Right lobe of liver (tissue), 6 donors: ENCODE results near the gene RPTOR. TPM values are rescaled to one million over a fixed set of nuclear protein-coding genes. Genes with fewer than 3 reads are reported as not detected.

Experiments
- ATAC-seq, 4 donors: fragments of 200-7000 bp; cut with Tn5 transposase; one replicate each; pipeline ENCODE4 v1.9.1; 2020; ENCODE audit warnings: mild to moderate bottlenecking in 4 of 4, moderate library complexity in 4 of 4
- DNase-seq, 3 donors: peaks; one replicate each; pipeline ENCODE4 v3.0.0-alpha.2; 2020
- H3K27ac ChIP-seq, 3 donors: fragments of 200-600 bp; one replicate each; pipeline ENCODE4 v1.8.0; 2022
- H3K27me3 ChIP-seq, 2 donors: fragments of 200-600 bp; one replicate each; pipeline ENCODE4 v1.8.0; 2022
- H3K36me3 ChIP-seq, 4 donors: fragments of 200-600 bp; sonication (generic) in 1 of 4; one replicate each; pipeline versions ENCODE4 v1.5.1 to v1.8.0; 2017 to 2022; ENCODE audit warnings: control low read depth in 1 of 4
- H3K4me1 ChIP-seq, 4 donors: fragments of 200-600 bp; sonication (generic) in 1 of 4; one replicate each; pipeline versions ENCODE4 v1.5.1 to v1.8.0; 2017 to 2022; ENCODE audit warnings: control low read depth in 1 of 4
- H3K4me3 ChIP-seq, 3 donors: fragments of 200-600 bp; one replicate each; pipeline ENCODE4 v1.8.0; 2022
- H3K9me3 ChIP-seq, 4 donors: fragments of 200-600 bp; sonication (generic) in 1 of 4; one replicate each; pipeline versions ENCODE4 v1.5.1 to v1.8.0; 2017 to 2022; ENCODE audit warnings: control low read depth in 1 of 4
- CTCF ChIP-seq, 4 donors: fragments of 200-600 bp in 3 of 4; fragments of 450-650 bp in 1 of 4; IDR thresholded peaks; one replicate each; pipeline versions ENCODE4 v1.5.1 to v1.8.0; 2016 to 2022; ENCODE audit warnings: antibody characterized with exemption in 4 of 4, mild to moderate bottlenecking in 2 of 4
- POLR2A ChIP-seq: fragments of 450-650 bp; IDR thresholded peaks from one replicate; pipeline ENCODE4 v1.6.1; 2017; ENCODE audit warnings: antibody characterized with exemption, mild to moderate bottlenecking
- WGBS: methylation state at CpG from one replicate; pipeline ENCODE4 v1.1.6; 2018; ENCODE audit warnings: low coverage, low lambda C conversion rate; ENCODE audit not compliant: insufficient coverage; ENCODE audit errors: missing lambda C conversion rate; 5-methylcytosine and 5-hydroxymethylcytosine counted together
- intact Hi-C, 2 donors: fragments of 100-400 bp; cut with DNase I; formaldehyde crosslinking; loops; one replicate each; pipeline versions ENCODE4 v1.11.2 to v1.14.1; 2022
- total RNA-seq, 6 experiments: library from RNA; depleted of rRNA in 2 of 6; stranded (reverse); fragments of >200 nt in 2 of 6; fragmentation: NEBNext Ultra II Directional in 3 of 6; extraction: Animal tissue kit (Norgen Biotek cat#: 25700) in 3 of 6; gene quantifications; one replicate each; pipeline versions ENCODE4 v1.1.0 to v1.2.4, GENCODE V29; 2016 to 2023
- donor health status: DM: no; HTN: yes; CAD: no.
- donor health status: DM: no; HTN: no; CAD: no.
- donor health status: DM: no; HTN: no; CAD: no.
- donor health status: DM: no; HTN: yes; CAD: no.
- donor health status: DM: no; HTN: yes; CAD: no.

RPTOR gene
- total RNA-seq, 6 experiments from 2014 or later = 13.1 to 24.0 (median 15.5) TPM

- no peaks in the 10 kb centered on the region for H3K36me3 ChIP-seq
- TF ChIP-seq CTCF (IDR thresholded peaks at IDR 0.05) (no peak), POLR2A (no peak)
- intact Hi-C loops = no loop called here
- DNase-seq (no peak), ATAC-seq (no peak)
- peaks cover 0 to 4% (median 2%) of the 10 kb centered on the region in 4 donors for H3K4me1 ChIP-seq
- no peak overlapping the region for H3K4me3 ChIP-seq
- 78% methylated on average over 9 of the region's 9 CpGs for WGBS
- H3K27ac ChIP-seq = no peak overlapping the region
- H3K9me3 ChIP-seq = no peaks in the 10 kb centered on the region
- no peaks in the 10 kb centered on the region for H3K27me3 ChIP-seq
Measured at GRCh38 chr17:80594431-80595269, 50.0 kb downstream of the RPTOR start.

- no peaks in the 10 kb centered on the region for H3K9me3 ChIP-seq
- TF ChIP-seq CTCF (IDR thresholded peaks at IDR 0.05) (no peak), POLR2A (no peak)
- ATAC-seq = no peak
- no peak for DNase-seq
- no peak overlapping the region for H3K27ac ChIP-seq
- H3K4me1 ChIP-seq = peaks cover 0 to 10% (median 4%) of the 10 kb centered on the region in 4 donors
- intact Hi-C loops = no loop called here
- no peaks in the 10 kb centered on the region for H3K27me3 ChIP-seq
- 88% methylated on average over 9 of the region's 12 CpGs for WGBS
- no peaks in the 10 kb centered on the region for H3K36me3 ChIP-seq
- no peak overlapping the region for H3K4me3 ChIP-seq
Measured at GRCh38 chr17:80596760-80597608, 52.3 kb downstream of the RPTOR start.

- H3K36me3 ChIP-seq = no peaks in the 10 kb centered on the region
- ATAC-seq = no peak
- DNase-seq = no peak
- WGBS = 88% methylated on average over 2 of the region's 9 CpGs
- TF ChIP-seq POLR2A (no peak), CTCF (IDR thresholded peaks at IDR 0.05) (no peak)
- H3K9me3 ChIP-seq = no peaks in the 10 kb centered on the region
- H3K27ac ChIP-seq = no peak overlapping the region
- no peaks in the 10 kb centered on the region for H3K27me3 ChIP-seq
- intact Hi-C loops = no loop called here
- peaks cover 0 to 10% (median 4%) of the 10 kb centered on the region in 4 donors for H3K4me1 ChIP-seq
- H3K4me3 ChIP-seq = no peak overlapping the region
Measured at GRCh38 chr17:80598813-80599545, 54.3 kb downstream of the RPTOR start.

- Histone ChIP-seq H3K36me3 (no peaks in the 10 kb centered on the region), H3K9me3 (no peaks in the 10 kb centered on the region), H3K4me1 (peaks cover 0 to 10% (median 4%) of the 10 kb centered on the region in 4 donors), H3K4me3 (no peak overlapping the region), H3K27me3 (no peaks in the 10 kb centered on the region), H3K27ac (no peak overlapping the region)
- WGBS = 47% methylated on average over 2 of the region's 8 CpGs
- DNase-seq (no peak), ATAC-seq (peak; percentile 57 to 80 (median 70))
- TF ChIP-seq CTCF (IDR thresholded peaks at IDR 0.05) (no peak), POLR2A (no peak)
- intact Hi-C loops = no loop called here
Measured at GRCh38 chr17:80599546-80600305, 55.1 kb downstream of the RPTOR start.
